NCI-H1105 (cell line): ENCODE results near the gene MSI2.

Experiments used
- DNase-seq: peaks from one replicate; lab custom pipeline; 2025; lab: John Stamatoyannopoulos, UW

Gene MSI2

GRCh38 chr17:57505841-57506773 is 249.8 kb downstream of the MSI2 start:
- no peak for DNase-seq

DNA sequence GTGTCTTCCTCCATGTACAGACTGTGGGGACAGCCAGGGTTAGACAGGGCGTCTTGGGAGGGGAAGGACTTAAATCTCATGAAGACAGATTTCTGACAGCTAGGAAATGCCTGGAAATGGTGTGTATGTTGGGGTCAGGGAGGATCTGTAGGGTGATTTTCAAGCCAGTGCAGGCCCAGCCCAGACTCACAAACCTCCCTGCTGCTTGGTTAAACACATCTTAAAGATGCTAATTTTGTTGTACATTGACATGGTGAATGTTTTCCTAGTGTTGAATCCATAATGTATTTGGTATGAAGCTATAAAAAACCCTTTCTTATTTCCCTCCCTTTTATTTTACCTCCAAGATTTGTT is 250.4 kb downstream of the MSI2 start:
- no peak for DNase-seq

- peak; percentile 13 for DNase-seq
Measured at GRCh38 chr17:57507828-57508227, 251.5 kb downstream of the MSI2 start.

DNA sequence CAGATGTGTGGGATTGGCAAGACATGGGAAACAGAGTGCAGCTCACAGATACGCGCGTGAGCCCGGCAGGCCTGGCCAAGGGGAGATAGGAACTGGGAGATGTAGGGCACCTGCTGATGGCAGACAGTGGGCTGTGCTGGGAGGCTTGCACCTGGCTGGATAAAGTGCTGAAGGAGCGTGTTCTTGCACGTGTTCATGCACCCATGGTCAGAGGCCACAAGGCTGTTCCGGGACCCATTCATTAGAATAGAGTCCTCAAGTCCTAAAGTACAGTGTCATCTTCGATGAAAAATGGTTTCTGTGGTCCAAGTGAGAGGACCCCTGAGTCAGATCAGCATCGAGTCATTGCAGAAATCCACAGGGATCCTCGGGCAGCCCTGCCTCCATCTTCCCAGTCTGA is 252.3 kb downstream of the MSI2 start:
- no peak for DNase-seq

GRCh38 chr17:57511475-57512123 is 255.3 kb downstream of the MSI2 start:
- DNase-seq: no peak

GRCh38 chr17:57512258-57512657 is 255.9 kb downstream of the MSI2 start:
- DNase-seq: no peak

DNA sequence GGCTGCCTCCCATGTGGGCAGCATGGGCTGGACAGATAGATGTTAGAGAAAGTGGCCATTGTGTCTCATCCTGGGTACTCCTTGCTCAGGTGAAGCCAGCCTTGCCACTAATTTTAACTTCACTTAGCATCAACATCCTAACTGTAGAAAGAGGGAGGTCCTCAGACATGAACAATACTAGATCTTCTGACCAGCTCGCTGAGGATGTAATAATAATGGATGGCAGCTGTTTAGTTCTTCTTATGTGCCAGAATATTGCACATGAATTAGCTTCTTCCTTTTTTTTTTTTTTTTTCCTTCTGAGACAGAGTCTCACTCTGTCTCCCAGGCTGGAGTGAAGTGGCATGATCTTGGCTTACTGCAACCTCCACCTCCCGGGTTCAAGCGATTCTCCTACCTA is 256.4 kb downstream of the MSI2 start:
- no peak for DNase-seq

DNA sequence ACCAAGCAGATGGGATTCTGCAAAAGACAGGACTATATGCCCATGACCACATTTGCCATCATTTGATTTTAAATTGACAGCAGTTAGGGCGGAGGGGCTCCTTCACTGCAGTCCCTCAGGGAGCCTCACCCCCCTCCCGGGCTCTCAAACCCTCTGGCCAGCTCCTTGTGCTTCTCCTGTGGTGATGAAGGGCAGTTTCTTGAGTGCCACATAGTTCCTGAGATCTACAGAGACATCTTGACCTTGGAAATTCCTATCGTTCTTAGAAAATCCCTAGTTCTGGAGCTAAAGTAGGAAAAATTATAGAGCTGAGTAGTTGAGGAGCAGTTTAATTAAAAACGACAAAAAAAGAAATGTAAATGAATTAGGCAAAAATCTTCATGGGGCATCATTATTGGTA is 257.2 kb downstream of the MSI2 start:
- no peak for DNase-seq

DNA sequence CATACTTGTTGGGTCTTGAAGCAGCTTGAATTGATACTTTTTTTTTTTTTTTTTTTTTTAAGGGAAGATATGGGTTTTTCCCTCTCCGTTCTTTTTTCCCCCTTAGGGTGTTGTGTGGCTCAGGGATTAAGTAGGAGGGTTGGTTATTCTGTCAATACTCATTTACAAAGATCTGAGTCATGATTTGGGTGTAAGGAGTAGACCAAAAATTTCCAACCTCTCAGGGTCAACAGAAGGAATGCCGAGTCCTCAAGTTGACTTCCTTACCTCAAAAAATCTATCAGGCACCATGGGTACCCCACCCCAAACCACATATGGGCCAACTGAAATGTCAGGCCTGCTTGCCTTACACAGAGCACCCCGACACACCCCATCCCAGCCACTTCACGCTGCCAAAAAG is 258.3 kb downstream of the MSI2 start:
- no peak for DNase-seq

GRCh38 chr17:57515662-57516211 is 259.4 kb downstream of the MSI2 start:
- DNase-seq: no peak

- no peak for DNase-seq
Measured at GRCh38 chr17:57516290-57517230, 260.2 kb downstream of the MSI2 start.

- DNase-seq: no peak
Measured at GRCh38 chr17:57517273-57517631, 260.9 kb downstream of the MSI2 start.

DNA sequence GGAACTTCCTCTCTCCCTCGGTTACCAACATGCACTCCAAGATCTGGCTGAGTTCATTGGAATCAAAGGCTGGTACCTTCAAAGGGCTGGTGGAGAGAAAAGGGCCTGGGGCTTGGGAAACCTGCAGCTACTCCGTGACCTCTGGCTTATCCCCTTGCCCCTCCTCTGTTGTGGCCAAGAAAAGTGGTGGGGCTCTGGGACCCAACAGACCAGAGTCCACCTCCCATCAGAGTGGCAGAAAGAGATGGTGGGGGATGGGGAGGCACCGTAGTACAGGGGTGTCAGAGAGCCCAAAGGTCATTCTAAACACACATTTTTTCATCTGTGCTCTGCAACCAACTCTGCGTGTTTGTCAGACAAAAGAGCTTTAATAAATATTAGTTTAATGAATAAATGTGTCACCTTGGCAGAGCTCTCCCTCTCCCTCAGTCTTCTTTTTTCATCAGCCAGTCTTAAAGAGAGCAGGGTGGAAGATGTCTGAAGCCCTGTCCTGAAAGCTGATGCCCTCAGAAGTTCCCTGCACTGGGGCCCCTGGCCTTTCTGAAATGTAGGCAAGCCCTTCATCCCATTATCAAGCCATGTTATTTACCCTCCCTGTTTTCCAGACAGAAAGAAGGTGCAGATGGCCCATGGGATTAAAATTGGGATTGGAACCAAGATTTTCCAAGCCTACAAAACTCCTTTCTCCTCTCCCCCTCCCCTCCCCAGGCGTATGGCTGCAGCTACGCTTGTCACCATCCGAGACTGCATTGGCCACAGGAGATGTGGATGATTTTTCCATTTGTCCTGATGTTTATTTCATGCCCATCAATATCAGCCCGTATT is 261.5 kb downstream of the MSI2 start:
- no peak for DNase-seq

GRCh38 chr17:57518587-57519581 is 262.6 kb downstream of the MSI2 start:
- peak; percentile 93 for DNase-seq

DNA sequence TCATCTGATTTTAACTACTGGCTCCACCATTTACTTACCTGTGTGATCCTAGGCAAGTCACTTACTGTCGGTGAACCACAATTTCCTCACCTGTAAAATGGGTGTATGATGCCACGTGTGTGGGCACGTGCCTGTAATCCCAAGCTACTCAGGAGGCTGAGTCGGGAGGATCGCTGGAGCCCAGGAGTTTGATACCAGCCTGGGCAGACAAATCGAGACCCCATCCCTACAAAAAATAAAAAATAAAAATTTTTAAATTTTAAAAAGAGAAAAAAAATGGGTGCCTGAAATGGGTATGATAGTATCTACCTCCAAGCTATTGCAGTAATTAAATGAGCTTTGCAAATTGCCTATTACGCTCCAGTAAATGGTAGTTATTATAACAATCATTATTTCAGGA is 263.5 kb downstream of the MSI2 start:
- DNase-seq: no peak

DNA sequence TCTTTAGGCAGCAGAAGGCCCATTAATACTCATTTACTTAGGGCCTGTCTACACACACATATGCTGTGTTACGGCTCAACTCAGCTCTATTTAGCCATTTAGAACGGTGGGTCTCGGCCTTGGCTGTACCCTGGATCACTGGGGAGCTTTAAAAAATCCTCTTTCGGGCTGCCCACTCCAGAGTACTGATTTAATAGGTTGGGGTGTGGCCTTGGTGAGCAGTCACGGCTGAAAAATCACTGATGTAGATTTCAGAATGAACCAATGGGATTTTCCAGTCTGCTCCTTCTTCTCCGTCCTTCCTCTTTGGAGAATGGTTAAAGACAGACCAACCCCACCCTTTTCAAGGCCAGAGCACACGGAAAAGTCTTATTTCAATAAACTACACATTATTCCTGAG is 265.3 kb downstream of the MSI2 start:
- no peak for DNase-seq

DNA sequence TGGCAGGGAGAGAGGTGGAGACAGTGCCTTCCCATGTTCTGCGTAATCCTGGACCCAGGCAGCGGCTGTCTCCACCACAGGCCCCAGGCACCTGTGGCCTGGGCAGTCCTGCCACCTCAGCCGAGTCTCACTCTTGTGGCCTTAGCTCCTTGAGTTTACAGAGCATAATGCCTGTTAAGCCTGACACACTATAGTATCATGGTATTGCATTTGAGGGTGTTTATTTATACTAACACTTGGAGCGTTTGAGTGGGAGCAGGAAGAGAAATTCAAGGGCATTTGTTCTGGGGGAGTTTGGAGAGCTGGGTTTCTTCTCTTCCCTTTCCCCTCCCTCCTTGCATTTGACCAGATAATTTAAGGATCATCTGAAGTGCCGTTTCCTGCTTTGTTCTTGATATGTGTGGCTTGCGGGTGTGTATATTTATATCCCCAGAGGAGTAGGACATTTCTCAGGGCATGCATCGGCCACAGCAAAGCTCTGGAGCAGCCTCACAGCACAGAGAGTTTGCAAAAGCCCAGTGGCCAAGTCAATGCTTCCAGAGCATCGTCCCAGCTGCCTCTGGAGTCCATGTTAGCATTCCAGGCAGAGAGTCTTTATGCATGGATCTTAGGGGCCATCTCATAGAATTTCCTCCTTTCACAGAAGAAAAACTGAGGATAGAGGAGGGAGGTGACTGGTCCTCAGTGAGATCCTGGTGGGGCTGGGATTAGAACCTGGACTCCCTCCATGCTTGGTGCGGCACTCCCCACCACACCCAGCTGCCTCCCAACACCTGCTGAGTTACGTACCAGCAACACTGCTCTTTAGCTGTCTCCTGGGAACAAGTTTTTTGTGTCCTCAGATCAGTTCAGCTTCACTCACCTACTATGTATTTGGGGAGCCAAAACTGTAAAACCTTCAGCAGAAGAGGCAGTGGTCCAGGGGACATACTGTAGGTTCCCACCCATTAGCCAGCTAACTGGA is 266.0 kb downstream of the MSI2 start:
- no peak for DNase-seq

GRCh38 chr17:57523926-57524632 is 267.8 kb downstream of the MSI2 start:
- DNase-seq: peak; percentile 90
